Lung (tissue), 12 donors: ENCODE data around the gene LAP3. TPM values are rescaled to one million over a fixed set of nuclear protein-coding genes. Genes with fewer than 3 reads are reported as not detected.

Source experiments
- ATAC-seq: fragments of 200-7000 bp; cut with Tn5 transposase; one replicate; pipeline ENCODE4 v1.9.1; 2020; ENCODE audit warnings: moderate number of reproducible peaks; ENCODE audit not compliant: insufficient read depth, low FRiP score
- DNase-seq, 3 donors: peaks; one replicate each; pipeline ENCODE4 v3.0.0-alpha.2; 2013 to 2017
- H3K27ac ChIP-seq, 2 donors: one replicate each; pipeline ENCODE4 v1.5.1; 2013; ENCODE audit warnings: mild to moderate bottlenecking in 2 of 2, moderate library complexity in 2 of 2, control low read depth in 1 of 2, inconsistent platforms in 1 of 2, low read depth in 1 of 2, low read length in 1 of 2
- H3K27me3 ChIP-seq, 3 donors: one replicate each; pipeline ENCODE4 v1.5.1; 2013; ENCODE audit warnings: low read length in 2 of 3; ENCODE audit not compliant: control insufficient read depth in 3 of 3, insufficient read depth in 3 of 3
- H3K36me3 ChIP-seq, 4 donors: one replicate each; pipeline ENCODE4 v1.5.1; 2013; ENCODE audit warnings: low read length in 4 of 4, mild to moderate bottlenecking in 1 of 4, moderate library complexity in 1 of 4; ENCODE audit not compliant: control insufficient read depth in 4 of 4, insufficient read depth in 4 of 4
- H3K4me1 ChIP-seq, 5 donors: one replicate each; pipeline ENCODE4 v1.5.1; 2013; ENCODE audit warnings: low read length in 5 of 5, mild to moderate bottlenecking in 2 of 5, moderate library complexity in 1 of 5; ENCODE audit not compliant: control insufficient read depth in 5 of 5, insufficient read depth in 5 of 5
- H3K4me3 ChIP-seq: one replicate; pipeline ENCODE4 v1.5.1; 2013; ENCODE audit warnings: mild to moderate bottlenecking, control low read depth, moderate library complexity
- H3K9ac ChIP-seq, 2 donors: one replicate each; pipeline ENCODE4 v1.5.1; 2013; ENCODE audit warnings: low read length in 2 of 2, control low read depth in 1 of 2; ENCODE audit not compliant: insufficient read depth in 1 of 2
- H3K9me3 ChIP-seq, 4 donors: one replicate each; pipeline ENCODE4 v1.5.1; 2013; ENCODE audit warnings: low read length in 3 of 4, mild to moderate bottlenecking in 1 of 4, moderate library complexity in 1 of 4; ENCODE audit not compliant: control insufficient read depth in 4 of 4, insufficient read depth in 3 of 4
- CTCF ChIP-seq: IDR thresholded peaks from 2 replicates; pipeline ENCODE4 v1.5.1; 2012; ENCODE audit warnings: mild to moderate bottlenecking; ENCODE audit errors: control extremely low read depth, extremely low read depth
- WGBS, 2 donors: extraction: QIAGEN DNeasy Blood & Tissue Kit; methylation state at CpG; one replicate each; pipeline ENCODE4 v1.1.7; 2013; 5-methylcytosine and 5-hydroxymethylcytosine counted together
- polyA plus RNA-seq, 2 donors: library from polyadenylated mRNA; stranded (reverse); fragments of 200-250 nt; gene quantifications; one replicate each; pipeline ENCODE4 v1.2.1, GENCODE V29; 2013
- total RNA-seq, 2 donors: library from RNA; depleted of rRNA in 1 of 2; stranded (reverse); fragments of >200 nt in 1 of 2; gene quantifications; one replicate each; pipeline ENCODE4 v1.2.1, GENCODE V29; 2014 to 2021
- donor health status: control.
- donor health status: control.
- donor health status: Bipolar disorder and iron deficiency.
- donor health status: healthy.
- donor health status: DM: yes; HTN: yes; CAD: no.

LAP3 gene
- total and polyA plus RNA-seq, 4 donors = 30.7 to 185 (median 104) TPM

GRCh38 chr4:17642398-17642783, 65.4 kb downstream of the LAP3 start:
- no peak for ATAC-seq
- Histone ChIP-seq H3K27ac (no peak overlapping the region), H3K9me3 (no peaks in the 10 kb centered on the region), H3K9ac (no peak overlapping the region), H3K4me1 (no peaks in the 10 kb centered on the region), H3K4me3 (no peak overlapping the region), H3K27me3 (no peaks in the 10 kb centered on the region), H3K36me3 (peaks cover 0 to 8% (median 0%) of the 10 kb centered on the region in 4 donors)
- no peak for TF ChIP-seq CTCF
- WGBS, 2 donors = 93 to 100% methylated on average over 1 of the region's 1 CpG
- no peak for DNase-seq

DNA sequence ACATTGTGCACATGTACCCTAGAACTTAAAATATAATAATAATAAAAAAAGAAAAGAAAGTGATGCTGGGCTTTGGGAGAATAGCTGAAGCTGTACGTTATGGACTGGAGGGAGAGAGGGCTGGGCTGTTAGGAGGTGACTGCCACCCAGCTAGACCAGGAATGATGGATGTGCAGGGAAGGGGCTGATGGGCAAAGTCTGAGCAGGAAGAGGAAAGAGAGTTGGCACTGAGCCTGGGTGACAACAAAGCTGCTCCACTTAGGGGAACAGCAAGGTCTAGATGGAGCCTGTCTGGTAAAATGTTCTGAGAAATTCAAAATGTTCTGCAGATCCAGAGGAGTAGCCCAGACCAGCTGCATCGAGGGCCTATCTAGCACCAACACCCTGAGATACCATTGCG, 69.7 kb downstream of the LAP3 start:
- Histone ChIP-seq H3K27me3 (no peaks in the 10 kb centered on the region), H3K9ac (no peak overlapping the region), H3K27ac (no peak overlapping the region), H3K36me3 (no peaks in the 10 kb centered on the region), H3K4me3 (no peak overlapping the region), H3K4me1 (no peaks in the 10 kb centered on the region), H3K9me3 (no peaks in the 10 kb centered on the region)
- WGBS, 2 donors = 56 to 66% methylated on average over 3 of the region's 3 CpGs
- no peak for TF ChIP-seq CTCF
- ATAC-seq (no peak), DNase-seq (peak in 1 of 3 donors; percentile 25)

- Histone ChIP-seq H3K36me3 (no peaks in the 10 kb centered on the region), H3K9ac (no peak overlapping the region), H3K27me3 (no peaks in the 10 kb centered on the region), H3K4me3 (no peak overlapping the region), H3K27ac (no peak overlapping the region), H3K4me1 (no peaks in the 10 kb centered on the region), H3K9me3 (no peaks in the 10 kb centered on the region)
- 89 to 91% methylated on average over 9 of the region's 9 CpGs for WGBS, 2 donors
- no peak for TF ChIP-seq CTCF
- ATAC-seq = no peak
- no peak for DNase-seq
Measured at GRCh38 chr4:17647176-17647806, 70.3 kb downstream of the LAP3 start.

DNA sequence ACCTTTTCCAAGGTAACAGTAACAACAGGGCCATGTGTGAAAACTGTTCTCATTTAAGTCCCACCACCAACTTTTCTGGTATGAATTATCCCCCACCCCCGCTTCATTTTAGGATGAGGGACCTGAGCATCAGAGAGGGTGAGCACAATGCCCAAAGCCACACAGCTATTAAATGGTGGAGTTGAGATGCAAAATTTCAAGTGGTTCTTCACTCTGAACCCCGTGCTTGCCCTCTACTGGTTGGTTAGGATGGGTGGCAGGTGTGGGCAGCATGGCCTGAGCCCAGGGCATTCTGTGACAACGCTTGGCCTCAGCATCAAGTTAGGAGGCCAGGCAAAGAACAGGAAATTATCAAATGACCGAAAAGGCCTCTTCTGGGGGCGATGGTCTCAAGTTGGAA, 70.9 kb downstream of the LAP3 start:
- DNase-seq (no peak), ATAC-seq (no peak)
- no peak overlapping the region for H3K27ac ChIP-seq
- no peak for TF ChIP-seq CTCF
- 84 to 86% methylated on average over 5 of the region's 5 CpGs for WGBS, 2 donors
- H3K4me3 ChIP-seq = no peak overlapping the region
- no peak overlapping the region for H3K9ac ChIP-seq
- no peaks in the 10 kb centered on the region for H3K9me3 ChIP-seq
- H3K4me1 ChIP-seq = no peaks in the 10 kb centered on the region
- H3K36me3 ChIP-seq = no peaks in the 10 kb centered on the region
- H3K27me3 ChIP-seq = no peaks in the 10 kb centered on the region
